NCI-H774 (cell line): Measurements from ENCODE around the gene APOA4.
A peak's percentile ranks its signal among the peaks of the same experiment; 100 is the strongest.
"Not testable (repeated sequence)": the region's sequence is repeated elsewhere in the genome, so short reads cannot be mapped to it uniquely, and the experiment has no call there.

ENCODE experiments used
- DNase-seq: peaks from one replicate; lab custom pipeline; 2025; lab: John Stamatoyannopoulos, UW

APOA4 gene

GRCh38 chr11:116849060-116849459, 26.0 kb upstream of the APOA4 start:
- no peak for DNase-seq

- DNase-seq: no peak
Observed at GRCh38 chr11:116847612-116848011, 24.5 kb upstream of the APOA4 start.

GRCh38 chr11:116844722-116845121, 21.6 kb upstream of the APOA4 start:
- no peak for DNase-seq

GRCh38 chr11:116843661-116844060, 20.6 kb upstream of the APOA4 start:
- DNase-seq: no peak

GRCh38 chr11:116842909-116843308, 19.8 kb upstream of the APOA4 start:
- DNase-seq: no peak

GRCh38 chr11:116842117-116842516, 19.0 kb upstream of the APOA4 start:
- DNase-seq: no peak

GRCh38 chr11:116840746-116841296, 17.7 kb upstream of the APOA4 start:
- no peak for DNase-seq

- DNase-seq: no peak
Observed at GRCh38 chr11:116840224-116840745, 17.2 kb upstream of the APOA4 start.

- no peak for DNase-seq
Observed at GRCh38 chr11:116838321-116839084, 15.4 kb upstream of the APOA4 start.

GRCh38 chr11:116837231-116838091, 14.4 kb upstream of the APOA4 start, which contains the start of gene APOA1:
Gene APOA1 (minus strand): TSS chr11:116837622. CDS start chr11:116837387, 235 bp downstream.
- DNase-seq: no peak

GRCh38 chr11:116836632-116836991, 13.5 kb upstream of the APOA4 start:
- DNase-seq: no peak

GRCh38 chr11:116835791-116836631, 12.9 kb upstream of the APOA4 start:
- DNase-seq: peak; percentile 86

GRCh38 chr11:116835042-116835772, 12.1 kb upstream of the APOA4 start:
- DNase-seq: no peak

GRCh38 chr11:116834535-116835041, 11.5 kb upstream of the APOA4 start:
- DNase-seq: not testable (repeated sequence)

GRCh38 chr11:116833816-116834534, 10.9 kb upstream of the APOA4 start:
- DNase-seq: no peak

GRCh38 chr11:116833491-116833815, 10.3 kb upstream of the APOA4 start:
- DNase-seq: no peak

- no peak for DNase-seq
Observed at GRCh38 chr11:116832350-116833290, 9.5 kb upstream of the APOA4 start.

- no peak for DNase-seq
Observed at GRCh38 chr11:116831790-116832349, 8.8 kb upstream of the APOA4 start.
